Esophagus muscularis mucosa (tissue), 4 donors: ENCODE results near the gene KIF21A. TPM values are rescaled to one million over a fixed set of nuclear protein-coding genes. Genes with fewer than 3 reads are reported as not detected.

ENCODE experiments used
- DNase-seq: peaks from one replicate; pipeline ENCODE4 v3.0.0-alpha.2; 2017; ENCODE audit errors: extremely low spot score
- H3K27ac ChIP-seq, 4 donors: fragments of 200-600 bp; sonication (generic); replicated peaks in 1 of 4; 1 replicate in 3 of 4; 2 replicates in 1 of 4; pipeline ENCODE4 v1.5.1; 2016 to 2019; ENCODE audit warnings: mild to moderate bottlenecking in 1 of 4
- H3K27me3 ChIP-seq, 4 donors: fragments of 200-600 bp; sonication (generic); one replicate each; pipeline versions ENCODE4 v1.5.1 to v1.6.0; 2016 to 2019
- H3K36me3 ChIP-seq, 4 donors: fragments of 200-600 bp; sonication (generic); one replicate each; pipeline ENCODE4 v1.5.1; 2016 to 2019
- H3K4me1 ChIP-seq, 4 donors: fragments of 200-600 bp; sonication (generic); one replicate each; pipeline ENCODE4 v1.5.1; 2016 to 2019
- H3K4me3 ChIP-seq, 4 donors: fragments of 200-600 bp; sonication (generic); 1 replicate in 2 of 4; 2 replicates in 2 of 4; pipeline ENCODE4 v1.5.1; 2016 to 2019; ENCODE audit warnings: mild to moderate bottlenecking in 4 of 4, moderate library complexity in 1 of 4
- H3K9me3 ChIP-seq, 4 donors: fragments of 200-600 bp; sonication (generic); 1 replicate in 3 of 4; 2 replicates in 1 of 4; pipeline ENCODE4 v1.5.1; 2016 to 2019
- EP300 ChIP-seq: sonication (generic); formaldehyde crosslinking; IDR thresholded peaks from one replicate; pipeline ENCODE4 v1.6.1; 2017; ENCODE audit warnings: antibody characterized with exemption
- POLR2A ChIP-seq: fragments of 450-650 bp; IDR thresholded peaks from one replicate; pipeline ENCODE4 v1.6.1; 2017; ENCODE audit warnings: antibody characterized with exemption, moderate library complexity, mild to moderate bottlenecking, low read depth
- POLR2AphosphoS5 ChIP-seq, 2 donors: sonication (generic); formaldehyde crosslinking; IDR thresholded peaks; one replicate each; pipeline ENCODE4 v1.6.1; 2017; ENCODE audit warnings: antibody characterized with exemption in 2 of 2
- whole genome bisulfite sequencing: methylation state at CpG from one replicate; pipeline ENCODE4 v1.1.5; 2018; 5-methylcytosine and 5-hydroxymethylcytosine counted together
- intact Hi-C: fragments of 100-400 bp; cut with DNase I; formaldehyde crosslinking; loops from one replicate; pipeline ENCODE4 v1.15.1; 2023
- total RNA-seq, 4 donors: library from RNA; depleted of rRNA; stranded (reverse); fragments of >200 nt; gene quantifications; one replicate each; pipeline versions ENCODE4 v1.1.0 to v1.2.1, GENCODE V29; 2016
- TF ChIP-seq, protein P1 (sequence below), 3 experiments: fragments of 200-600 bp in 2 of 3; fragments of 450-650 bp in 1 of 3; sonication (generic) in 2 of 3; IDR thresholded peaks; one replicate each; pipeline ENCODE4 v1.5.1; 2017 to 2019; ENCODE audit warnings: antibody characterized with exemption in 3 of 3, mild to moderate bottlenecking in 2 of 3, moderate library complexity in 1 of 3

The KIF21A gene
- total RNA-seq, 4 donors from 2014 or later, result 9.3 to 17.4 (median 11.1) TPM

GRCh38 chr12:39329876-39330275 is 113.0 kb downstream of the KIF21A start:
- TF ChIP-seq POLR2AphosphoS5 (IDR thresholded peaks at IDR 0.05), result no peak
- no peak for TF ChIP-seq POLR2A
- TF ChIP-seq, protein P1, sequence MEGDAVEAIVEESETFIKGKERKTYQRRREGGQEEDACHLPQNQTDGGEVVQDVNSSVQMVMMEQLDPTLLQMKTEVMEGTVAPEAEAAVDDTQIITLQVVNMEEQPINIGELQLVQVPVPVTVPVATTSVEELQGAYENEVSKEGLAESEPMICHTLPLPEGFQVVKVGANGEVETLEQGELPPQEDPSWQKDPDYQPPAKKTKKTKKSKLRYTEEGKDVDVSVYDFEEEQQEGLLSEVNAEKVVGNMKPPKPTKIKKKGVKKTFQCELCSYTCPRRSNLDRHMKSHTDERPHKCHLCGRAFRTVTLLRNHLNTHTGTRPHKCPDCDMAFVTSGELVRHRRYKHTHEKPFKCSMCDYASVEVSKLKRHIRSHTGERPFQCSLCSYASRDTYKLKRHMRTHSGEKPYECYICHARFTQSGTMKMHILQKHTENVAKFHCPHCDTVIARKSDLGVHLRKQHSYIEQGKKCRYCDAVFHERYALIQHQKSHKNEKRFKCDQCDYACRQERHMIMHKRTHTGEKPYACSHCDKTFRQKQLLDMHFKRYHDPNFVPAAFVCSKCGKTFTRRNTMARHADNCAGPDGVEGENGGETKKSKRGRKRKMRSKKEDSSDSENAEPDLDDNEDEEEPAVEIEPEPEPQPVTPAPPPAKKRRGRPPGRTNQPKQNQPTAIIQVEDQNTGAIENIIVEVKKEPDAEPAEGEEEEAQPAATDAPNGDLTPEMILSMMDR (IDR thresholded peaks at IDR 0.05), result no peak
- TF ChIP-seq EP300, result no peak
- no peak for DNase-seq
- Histone ChIP-seq H3K9me3 (no peaks in the 10 kb centered on the region), H3K4me3 (no peak overlapping the region), H3K27ac (no peak overlapping the region), H3K36me3 (peaks cover 12 to 28% (median 16%) of the 10 kb centered on the region in 4 donors), H3K4me1 (peaks cover 0 to 11% (median 0%) of the 10 kb centered on the region in 4 donors), H3K27me3 (no peaks in the 10 kb centered on the region)
- WGBS, result 92% methylated on average over 4 of the region's 4 CpGs
- intact Hi-C loops, result loop anchor here (10.0 kb wide), 2 partner anchors 115 to 365 kb away; partner anchors contain the start of gene KIF21A

GRCh38 chr12:39329018-39329417 is 113.9 kb downstream of the KIF21A start:
- WGBS, result 76% methylated on average over 1 of the region's 1 CpG
- intact Hi-C loops, result loop anchor here (10.0 kb wide), 1 partner anchor 366 kb away; no protein-coding TSS in a partner anchor
- peaks cover 12 to 28% (median 16%) of the 10 kb centered on the region in 4 donors for H3K36me3 ChIP-seq

DNA sequence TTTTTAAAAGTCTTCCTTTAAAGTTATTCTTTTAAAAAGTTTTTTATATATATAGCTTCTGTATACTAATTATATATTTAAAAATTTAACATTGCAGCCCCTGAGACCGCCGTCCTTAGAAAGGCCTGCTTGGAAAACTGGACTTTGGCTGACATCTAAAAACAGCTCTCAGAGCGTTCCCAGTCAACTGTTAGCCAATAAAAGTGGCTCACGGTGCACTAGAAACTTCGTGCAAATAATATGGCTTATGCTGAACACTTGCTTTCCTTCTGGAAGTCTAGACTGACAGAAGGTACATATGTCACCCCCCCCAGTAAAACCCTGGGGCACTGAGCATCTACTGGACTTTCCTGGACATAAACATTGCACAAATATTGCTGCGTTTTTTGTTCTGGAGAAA is 115.0 kb downstream of the KIF21A start:
- H3K4me1 ChIP-seq, result peaks cover 0 to 11% (median 0%) of the 10 kb centered on the region in 4 donors
- DNase-seq, result no peak
- peaks cover 11 to 27% (median 15%) of the 10 kb centered on the region in 4 donors for H3K36me3 ChIP-seq
- no peak overlapping the region for H3K27ac ChIP-seq
- intact Hi-C loops, result loop anchor here (10.0 kb wide), 1 partner anchor 367 kb away; no protein-coding TSS in a partner anchor
- no peaks in the 10 kb centered on the region for H3K27me3 ChIP-seq
- H3K4me3 ChIP-seq, result no peak overlapping the region
- WGBS, result 80% methylated on average over 6 of the region's 6 CpGs
- H3K9me3 ChIP-seq, result no peaks in the 10 kb centered on the region
- TF ChIP-seq, protein P1 (IDR thresholded peaks at IDR 0.05), result no peak

More at GRCh38 chr12:39329018-39329417, 113.9 kb downstream of the KIF21A start:
- Histone ChIP-seq H3K27me3 (no peaks in the 10 kb centered on the region), H3K4me1 (peaks cover 0 to 11% (median 0%) of the 10 kb centered on the region in 4 donors), H3K9me3 (no peaks in the 10 kb centered on the region), H3K4me3 (no peak overlapping the region), H3K27ac (no peak overlapping the region)
- TF ChIP-seq EP300 (no peak), POLR2A (no peak), POLR2AphosphoS5 (IDR thresholded peaks at IDR 0.05) (no peak)
- TF ChIP-seq, protein P1 (IDR thresholded peaks at IDR 0.05), result no peak
- no peak for DNase-seq

DNA sequence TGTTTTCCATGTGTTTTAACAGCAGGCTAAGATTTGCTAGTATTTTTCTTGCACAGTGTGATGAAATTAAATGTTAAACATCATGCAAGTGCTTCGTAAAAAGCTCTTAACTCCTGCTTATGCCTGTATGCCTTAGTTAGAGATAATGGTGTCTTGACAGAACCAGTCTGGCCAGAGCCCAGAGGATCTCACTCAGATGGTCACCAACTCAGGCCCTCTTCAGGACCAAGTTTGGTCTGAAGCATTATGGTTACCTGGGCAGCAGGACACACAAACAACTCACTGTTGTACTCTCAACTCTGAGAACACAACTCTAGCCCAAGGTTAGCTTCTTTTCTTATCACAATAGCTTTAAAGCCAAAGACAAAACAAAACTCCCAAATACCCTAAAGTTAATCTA is 115.4 kb downstream of the KIF21A start:
- DNase-seq, result no peak
- intact Hi-C loops, result loop anchor here (10.0 kb wide), 1 partner anchor 367 kb away; no protein-coding TSS in a partner anchor
- H3K27ac ChIP-seq, result no peak overlapping the region

More for the DNA sequence above, 115.4 kb downstream of the KIF21A start:
- TF ChIP-seq POLR2A (no peak), EP300 (no peak), POLR2AphosphoS5 (IDR thresholded peaks at IDR 0.05) (no peak)
- TF ChIP-seq, protein P1 (IDR thresholded peaks at IDR 0.05), result no peak
- Histone ChIP-seq H3K27me3 (no peaks in the 10 kb centered on the region), H3K4me1 (peaks cover 0 to 11% (median 0%) of the 10 kb centered on the region in 4 donors), H3K9me3 (no peaks in the 10 kb centered on the region), H3K4me3 (no peak overlapping the region), H3K36me3 (peaks cover 7 to 23% (median 11%) of the 10 kb centered on the region in 4 donors)
- WGBS, result 71% methylated on average over 1 of the region's 1 CpG
